SU-DHL-6 (cell line): Measurements from ENCODE around the gene COX4I1.
"Not testable (repeated sequence)": the region's sequence is repeated elsewhere in the genome, so short reads cannot be mapped to it uniquely, and the experiment has no call there.

Experiments used
- H2AFZ ChIP-seq: fragments of 200-600 bp; sonication (generic); 2 replicates; pipeline ENCODE4 v1.6.1; 2014; ENCODE audit warnings: low read depth, mild to moderate bottlenecking, moderate library complexity, mixed read lengths, antibody characterized with exemption, low read length; ENCODE audit not compliant: severe bottlenecking
- H3F3A ChIP-seq: fragments of 200-600 bp; shearing (Covaris generic); 2 replicates; pipeline ENCODE4 v1.6.0; 2016; ENCODE audit warnings: antibody characterized with exemption, mild to moderate bottlenecking; ENCODE audit not compliant: insufficient read depth
- H3K27ac ChIP-seq: fragments of 200-600 bp; sonication (generic); 2 replicates; pipeline ENCODE4 v1.5.1; 2016; ENCODE audit warnings: low read depth, mild to moderate bottlenecking, low read length, moderate library complexity, mixed read lengths
- H3K27me3 ChIP-seq: fragments of 200-600 bp; sonication (generic), shearing (Covaris generic); 2 replicates; pipeline ENCODE4 v1.6.0; 2014; ENCODE audit warnings: mild to moderate bottlenecking, low read length
- H3K36me3 ChIP-seq: fragments of 200-600 bp; sonication (generic); 2 replicates; pipeline ENCODE4 v1.6.1; 2014; ENCODE audit warnings: mild to moderate bottlenecking, low read length, mixed read lengths
- H3K4me2 ChIP-seq: fragments of 300-600, 200-600 bp; shearing (Covaris generic), sonication (generic); 2 replicates; pipeline ENCODE4 v1.6.0; 2014; ENCODE audit warnings: low read length, low read depth, mild to moderate bottlenecking; ENCODE audit not compliant: poor library complexity, severe bottlenecking
- H3K4me3 ChIP-seq: fragments of 200-600 bp; sonication (generic); 2 replicates; pipeline ENCODE4 v1.5.1; 2014; ENCODE audit warnings: antibody characterized with exemption, low read length, mild to moderate bottlenecking, mixed read lengths; ENCODE audit not compliant: insufficient read depth, poor library complexity, severe bottlenecking
- H3K79me2 ChIP-seq: fragments of 200-600 bp; sonication (generic); 2 replicates; pipeline ENCODE4 v1.6.1; 2014; ENCODE audit warnings: mild to moderate bottlenecking, low read length, moderate library complexity; ENCODE audit not compliant: insufficient read depth
- H3K9ac ChIP-seq: fragments of 200-600 bp; sonication (generic); 2 replicates; pipeline ENCODE4 v1.7.0; 2014; ENCODE audit warnings: mild to moderate bottlenecking, low read length
- H3K9me2 ChIP-seq: fragments of 200-600 bp; sonication (generic); replicated peaks from 2 replicates; pipeline ENCODE4 v1.6.1; 2014; ENCODE audit warnings: low read length; ENCODE audit not compliant: insufficient read depth
- H3K9me3 ChIP-seq: fragments of 200-600 bp; sonication (generic); 2 replicates; pipeline ENCODE4 v1.6.1; 2014; ENCODE audit warnings: low read length, mixed read lengths; ENCODE audit not compliant: insufficient read depth
- H4K20me1 ChIP-seq: fragments of 200-600 bp; sonication (generic); 2 replicates; pipeline ENCODE4 v1.6.1; 2014; ENCODE audit warnings: low read depth, mild to moderate bottlenecking, antibody characterized with exemption, low read length, moderate library complexity, mixed read lengths
- CTCF ChIP-seq: fragments of 200-600 bp; sonication (generic); IDR thresholded peaks from one replicate; pipeline ENCODE4 v1.5.1; 2017; ENCODE audit warnings: antibody characterized with exemption, mild to moderate bottlenecking, low read length, moderate library complexity; ENCODE audit not compliant: insufficient read depth, poor library complexity, severe bottlenecking
- EZH2phosphoT487 ChIP-seq: fragments of 200-600 bp; sonication (generic), shearing (Covaris generic); conservative IDR thresholded peaks from 2 replicates; pipeline ENCODE4 v1.6.1; 2018; ENCODE audit warnings: mild to moderate bottlenecking, antibody characterized with exemption, low read length, moderate library complexity, mixed read lengths

The COX4I1 gene

DNA sequence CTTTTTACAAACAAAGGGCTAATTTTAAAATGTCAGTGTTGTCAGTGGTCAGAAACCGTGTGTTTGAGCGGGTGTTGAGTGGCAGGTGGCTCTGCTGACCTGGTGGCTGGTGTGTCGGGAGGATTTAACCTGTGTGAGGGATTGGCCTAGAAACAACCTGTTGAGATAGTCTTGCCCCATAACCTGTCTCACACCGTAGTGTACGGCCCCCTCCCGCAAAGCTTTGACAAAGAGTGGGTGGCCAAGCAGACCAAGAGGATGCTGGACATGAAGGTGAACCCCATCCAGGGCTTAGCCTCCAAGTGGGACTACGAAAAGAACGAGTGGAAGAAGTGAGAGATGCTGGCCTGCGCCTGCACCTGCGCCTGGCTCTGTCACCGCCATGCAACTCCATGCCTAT is 7.0 kb downstream of the COX4I1 start:
- Histone ChIP-seq H3K9me3 (no peaks in the 10 kb centered on the region), H3F3A (no peaks in the 10 kb centered on the region), H3K4me3 (no peak overlapping the region), H2AFZ (no peak overlapping the region), H3K27me3 (no peaks in the 10 kb centered on the region), H3K9ac (no peak overlapping the region), H3K27ac (no peak overlapping the region), H4K20me1 (no peaks in the 10 kb centered on the region), H3K79me2 (peaks cover 12% of the 10 kb centered on the region), H3K9me2 (no peaks in the 10 kb centered on the region), H3K36me3 (no peaks in the 10 kb centered on the region), H3K4me2 (no peak overlapping the region)
- TF ChIP-seq CTCF, result no peak
- TF ChIP-seq EZH2phosphoT487, result no peak

DNA sequence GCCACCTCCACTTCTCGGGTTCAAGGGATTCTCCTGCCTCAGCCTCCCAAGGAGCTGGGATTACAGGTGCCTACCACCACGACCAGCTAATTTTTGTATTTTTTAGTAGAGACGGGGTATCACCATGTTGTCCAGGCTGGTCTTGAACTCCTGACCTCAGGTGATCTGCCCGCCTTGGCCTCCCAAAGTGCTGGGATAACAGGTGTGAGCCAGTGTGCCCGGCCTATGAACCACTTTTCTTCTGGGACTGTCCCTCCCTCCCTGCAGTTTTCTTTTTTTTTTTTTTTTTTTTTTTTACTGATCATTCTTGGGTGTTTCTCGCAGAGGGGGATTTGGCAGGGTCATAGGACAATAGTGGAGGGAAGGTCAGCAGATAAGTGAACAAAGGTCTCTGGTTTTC is 7.8 kb downstream of the COX4I1 start:
- not testable (repeated sequence) for H3F3A ChIP-seq, H3K27me3 ChIP-seq, H4K20me1 ChIP-seq, H3K79me2 ChIP-seq, H2AFZ ChIP-seq, H3K9me3 ChIP-seq, H3K36me3 ChIP-seq, H3K27ac ChIP-seq, H3K9me2 ChIP-seq, H3K4me3 ChIP-seq, H3K9ac ChIP-seq, H3K4me2 ChIP-seq

- H3K36me3 ChIP-seq, H3K4me2 ChIP-seq, H3K27ac ChIP-seq, H3K27me3 ChIP-seq, H2AFZ ChIP-seq, H3K9me3 ChIP-seq, H3K9ac ChIP-seq, H3K4me3 ChIP-seq, H3K79me2 ChIP-seq, H3K9me2 ChIP-seq, H4K20me1 ChIP-seq, H3F3A ChIP-seq: not testable (repeated sequence)
Measured at GRCh38 chr16:85808104-85808503, 8.6 kb downstream of the COX4I1 start.

DNA sequence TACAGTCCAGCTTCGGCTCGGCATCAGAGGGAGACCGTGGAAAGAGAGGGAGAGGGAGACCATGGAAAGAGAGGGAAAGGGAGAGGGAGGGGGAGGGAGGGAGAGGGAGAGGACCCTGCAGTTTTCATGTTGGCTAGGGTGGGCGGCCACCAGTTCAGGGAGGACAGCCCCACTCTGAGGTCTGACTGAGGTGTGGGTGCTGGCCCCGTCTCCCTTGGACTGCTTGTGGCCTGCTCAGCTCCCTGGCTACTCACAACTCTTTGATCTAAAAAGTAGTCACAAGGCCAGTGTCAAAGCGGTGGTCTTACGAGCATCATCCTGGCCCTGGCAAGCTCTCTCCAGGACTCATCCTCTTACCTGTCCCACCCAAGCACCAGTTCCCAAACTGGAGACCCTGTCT is 9.4 kb downstream of the COX4I1 start:
- H3K9me3 ChIP-seq, result no peaks in the 10 kb centered on the region
- no peak overlapping the region for H3K4me3 ChIP-seq
- H3K9me2 ChIP-seq, result no peaks in the 10 kb centered on the region
- H2AFZ ChIP-seq, result no peak overlapping the region
- no peaks in the 10 kb centered on the region for H4K20me1 ChIP-seq
- H3K27me3 ChIP-seq, result no peaks in the 10 kb centered on the region
- H3K79me2 ChIP-seq, result peaks cover 2% of the 10 kb centered on the region; the same call in 1 of the 2 replicates
- H3K9ac ChIP-seq, result no peak overlapping the region
- no peaks in the 10 kb centered on the region for H3F3A ChIP-seq
- H3K27ac ChIP-seq, result no peak overlapping the region
- no peaks in the 10 kb centered on the region for H3K36me3 ChIP-seq
- TF ChIP-seq CTCF (no peak), EZH2phosphoT487 (no peak)
- no peak overlapping the region for H3K4me2 ChIP-seq
